ENCODE data around the gene ENTREP3.

Gene ENTREP3

GRCh38 chr1:155205035-155205434 lies 50.2 kb downstream of the ENTREP3 start:
- DNase-seq (ENCODE audit: low read depth in 1 of 2, low spot score in 1 of 2) = no peak
- H3K27ac ChIP-seq (replicated peaks) = no peak overlapping the region
- no peaks in the 10 kb centered on the region for H3K27me3 ChIP-seq (ENCODE audit: insufficient read depth, poor library complexity, severe bottlenecking)
- no peak for TF ChIP-seq CTCF (IDR thresholded peaks at IDR 0.05; ENCODE audit: insufficient read depth, low read length)
- no peak for TF ChIP-seq POLR2AphosphoS5 (IDR thresholded peaks at IDR 0.05; ENCODE audit: low read depth)
- no peak for TF ChIP-seq REST (IDR thresholded peaks at IDR 0.05; ENCODE audit: insufficient replicate concordance, low read depth)
- TF ChIP-seq GABPA (IDR thresholded peaks at IDR 0.05; ENCODE audit: low read depth) = no peak
- no peak for TF ChIP-seq SPI1 (IDR thresholded peaks at IDR 0.05; ENCODE audit: borderline replicate concordance, low read depth)
- no peak overlapping the region for H3K4me3 ChIP-seq (replicated peaks; ENCODE audit: insufficient read depth, low read length)

GRCh38 chr1:155202731-155203515 lies 52.4 kb downstream of the ENTREP3 start:
- DNase-seq (ENCODE audit: low read depth in 1 of 2, low spot score in 1 of 2) = no peak
- no peak overlapping the region for H3K4me3 ChIP-seq (replicated peaks; ENCODE audit: insufficient read depth, low read length)
- H3K27me3 ChIP-seq (ENCODE audit: insufficient read depth, poor library complexity, severe bottlenecking) = no peaks in the 10 kb centered on the region
- no peak overlapping the region for H3K27ac ChIP-seq (replicated peaks)
- TF ChIP-seq CTCF (IDR thresholded peaks at IDR 0.05; ENCODE audit: insufficient read depth, low read length) (no peak), REST (IDR thresholded peaks at IDR 0.05; ENCODE audit: insufficient replicate concordance, low read depth) (no peak), GABPA (IDR thresholded peaks at IDR 0.05; ENCODE audit: low read depth) (no peak), SPI1 (IDR thresholded peaks at IDR 0.05; ENCODE audit: borderline replicate concordance, low read depth) (no peak), POLR2AphosphoS5 (IDR thresholded peaks at IDR 0.05; ENCODE audit: low read depth) (no peak)

- no peak for DNase-seq (ENCODE audit: low read depth in 1 of 2, low spot score in 1 of 2)
Measured at GRCh38 chr1:155202198-155202597, 53.1 kb downstream of the ENTREP3 start.

More at GRCh38 chr1:155202198-155202597, 53.1 kb downstream of the ENTREP3 start:
- no peak for TF ChIP-seq POLR2AphosphoS5 (IDR thresholded peaks at IDR 0.05; ENCODE audit: low read depth)
- TF ChIP-seq REST (IDR thresholded peaks at IDR 0.05; ENCODE audit: insufficient replicate concordance, low read depth) = no peak
- Histone ChIP-seq H3K27ac (replicated peaks) (no peak overlapping the region), H3K4me3 (replicated peaks; ENCODE audit: insufficient read depth, low read length) (no peak overlapping the region), H3K27me3 (ENCODE audit: insufficient read depth, poor library complexity, severe bottlenecking) (no peaks in the 10 kb centered on the region)
